Measurements from ENCODE around the gene ASMT.

The ASMT gene

DNA sequence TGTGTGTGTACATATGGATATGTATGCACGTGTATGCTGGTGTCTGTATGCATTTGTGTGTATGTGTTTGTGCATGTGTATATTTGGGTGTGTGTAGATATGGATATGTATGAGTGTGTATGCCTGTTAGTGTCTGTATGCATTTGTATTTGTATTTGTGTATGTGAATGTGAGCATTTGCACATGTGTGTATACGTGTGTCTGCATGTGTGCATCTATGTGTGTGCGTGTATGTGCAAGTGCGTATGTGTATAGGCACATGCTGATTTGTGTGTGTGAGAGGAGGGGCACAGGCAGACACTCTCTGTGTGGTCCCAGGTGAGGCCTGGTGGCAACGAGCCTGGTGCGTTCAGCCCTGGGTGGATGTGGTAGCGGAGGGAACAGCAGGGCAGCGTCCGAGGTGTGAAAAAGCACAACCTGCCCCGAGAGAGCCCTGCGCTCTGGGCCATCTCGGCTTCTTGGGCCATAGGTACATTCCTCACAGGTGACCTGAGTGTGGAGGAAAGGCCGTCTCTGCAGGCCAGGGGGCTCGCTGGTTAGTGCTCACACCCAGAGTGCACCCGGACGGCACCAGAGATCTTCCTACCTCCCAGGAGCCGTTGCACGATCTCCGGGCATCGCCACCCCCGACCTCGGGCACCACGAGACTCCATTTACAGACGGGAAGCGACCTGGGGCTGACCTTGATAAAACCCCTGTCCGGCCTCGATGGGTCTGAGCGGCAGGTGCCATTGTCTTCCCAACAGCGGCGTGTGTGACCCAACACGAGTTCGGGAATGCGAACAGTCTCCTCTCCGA is 45.0 kb downstream of the ASMT start:
- H3K9ac ChIP-seq (ENCODE audit: low read length): no peak overlapping the region
- H3K79me2 ChIP-seq (ENCODE audit: insufficient read depth, low read length): 0 out of 2 replicates have a peak, but pooled peaks cover 6% of the 10 kb centered on the region
- no peaks in the 10 kb centered on the region for H3K9me3 ChIP-seq (ENCODE audit: low read length)
- H4K20me1 ChIP-seq (ENCODE audit: insufficient read depth, low read length): no peaks in the 10 kb centered on the region
- no peaks in the 10 kb centered on the region for H3K27me3 ChIP-seq (ENCODE audit: insufficient read depth, low read length)
- H3K9me2 ChIP-seq (ENCODE audit: low read depth, low read length): no peaks in the 10 kb centered on the region
- peaks cover 28% of the 10 kb centered on the region for H3K4me1 ChIP-seq (ENCODE audit: insufficient read depth, low read length, severe bottlenecking)
- TF ChIP-seq EZH2 (IDR thresholded peaks at IDR 0.05; ENCODE audit: borderline replicate concordance, low read length): no peak
- TF ChIP-seq, protein P1, sequence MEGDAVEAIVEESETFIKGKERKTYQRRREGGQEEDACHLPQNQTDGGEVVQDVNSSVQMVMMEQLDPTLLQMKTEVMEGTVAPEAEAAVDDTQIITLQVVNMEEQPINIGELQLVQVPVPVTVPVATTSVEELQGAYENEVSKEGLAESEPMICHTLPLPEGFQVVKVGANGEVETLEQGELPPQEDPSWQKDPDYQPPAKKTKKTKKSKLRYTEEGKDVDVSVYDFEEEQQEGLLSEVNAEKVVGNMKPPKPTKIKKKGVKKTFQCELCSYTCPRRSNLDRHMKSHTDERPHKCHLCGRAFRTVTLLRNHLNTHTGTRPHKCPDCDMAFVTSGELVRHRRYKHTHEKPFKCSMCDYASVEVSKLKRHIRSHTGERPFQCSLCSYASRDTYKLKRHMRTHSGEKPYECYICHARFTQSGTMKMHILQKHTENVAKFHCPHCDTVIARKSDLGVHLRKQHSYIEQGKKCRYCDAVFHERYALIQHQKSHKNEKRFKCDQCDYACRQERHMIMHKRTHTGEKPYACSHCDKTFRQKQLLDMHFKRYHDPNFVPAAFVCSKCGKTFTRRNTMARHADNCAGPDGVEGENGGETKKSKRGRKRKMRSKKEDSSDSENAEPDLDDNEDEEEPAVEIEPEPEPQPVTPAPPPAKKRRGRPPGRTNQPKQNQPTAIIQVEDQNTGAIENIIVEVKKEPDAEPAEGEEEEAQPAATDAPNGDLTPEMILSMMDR (IDR thresholded peaks at IDR 0.05; ENCODE audit: low read length): no peak
- H3K27ac ChIP-seq (ENCODE audit: low read depth, low read length, poor library complexity, severe bottlenecking): no peak overlapping the region
- no peaks in the 10 kb centered on the region for H3F3A ChIP-seq (ENCODE audit: insufficient read depth, low read length)
- no peaks in the 10 kb centered on the region; the same call in 1 of the 2 replicates for H3K36me3 ChIP-seq (ENCODE audit: insufficient read depth, low read length)
- peak overlapping the region; percentile 58 for H3K4me2 ChIP-seq (ENCODE audit: low read length)
- peak overlapping the region; percentile 46 for H3K4me3 ChIP-seq (ENCODE audit: low read depth, low read length, poor library complexity, severe bottlenecking)
- H2AFZ ChIP-seq (ENCODE audit: low read length): no peak overlapping the region

DNA sequence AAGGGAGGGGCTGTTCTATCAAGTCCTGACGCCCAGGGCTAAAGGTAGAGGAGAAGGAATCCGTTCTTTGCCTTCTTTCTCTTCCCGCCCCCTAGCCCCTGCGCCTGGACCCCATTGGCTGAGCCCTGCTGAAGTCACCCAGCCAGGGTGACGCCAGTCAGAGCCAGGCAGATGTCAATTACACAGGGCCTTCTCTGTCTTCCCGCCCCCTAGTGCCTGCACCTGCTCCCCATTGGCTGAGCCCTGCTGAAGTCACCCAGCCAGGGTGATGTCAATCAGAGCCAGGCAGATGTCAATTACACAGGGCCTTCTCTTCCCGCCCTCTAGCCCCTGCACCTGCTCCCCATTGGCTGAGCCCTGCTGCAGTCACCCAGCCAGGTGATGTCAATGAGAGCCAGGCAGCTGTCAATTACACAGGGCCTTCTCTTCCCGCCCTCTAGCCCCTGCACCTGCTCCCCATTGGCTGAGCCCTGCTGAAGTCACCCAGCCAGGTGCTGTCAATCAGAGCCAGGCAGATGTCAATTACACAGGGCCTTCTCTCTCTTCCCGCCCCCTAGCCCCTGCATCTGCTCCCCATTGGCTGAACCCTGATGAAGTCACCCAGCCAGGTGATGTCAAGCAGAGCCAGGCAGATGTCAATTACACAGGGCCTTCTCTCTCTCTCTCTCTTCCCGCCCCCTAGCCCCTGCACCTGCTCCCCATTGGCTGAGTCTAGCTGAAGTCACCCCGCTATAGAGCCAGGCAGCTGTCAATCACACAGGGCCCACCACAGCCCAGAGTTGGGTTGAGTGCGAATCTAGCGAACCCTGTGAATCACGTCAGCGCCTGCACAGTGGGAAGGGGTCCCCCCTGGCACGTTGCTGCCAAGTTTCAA is 46.4 kb downstream of the ASMT start:
- Histone ChIP-seq H3F3A (ENCODE audit: insufficient read depth, low read length) (no peaks in the 10 kb centered on the region), H3K4me1 (ENCODE audit: insufficient read depth, low read length, severe bottlenecking) (peaks cover 28% of the 10 kb centered on the region), H3K9me2 (ENCODE audit: low read depth, low read length) (no peaks in the 10 kb centered on the region), H3K79me2 (ENCODE audit: insufficient read depth, low read length) (0 out of 2 replicates have a peak, but pooled peaks cover 6% of the 10 kb centered on the region), H3K9ac (ENCODE audit: low read length) (no peak overlapping the region), H3K4me2 (ENCODE audit: low read length) (no peak overlapping the region), H3K36me3 (ENCODE audit: insufficient read depth, low read length) (no peaks in the 10 kb centered on the region; the same call in 1 of the 2 replicates), H2AFZ (ENCODE audit: low read length) (no peak overlapping the region), H3K9me3 (ENCODE audit: low read length) (no peaks in the 10 kb centered on the region), H3K4me3 (ENCODE audit: low read depth, low read length, poor library complexity, severe bottlenecking) (no peak overlapping the region), H3K27me3 (ENCODE audit: insufficient read depth, low read length) (no peaks in the 10 kb centered on the region), H4K20me1 (ENCODE audit: insufficient read depth, low read length) (no peaks in the 10 kb centered on the region), H3K27ac (ENCODE audit: low read depth, low read length, poor library complexity, severe bottlenecking) (no peak overlapping the region)
- no peak for TF ChIP-seq EZH2 (IDR thresholded peaks at IDR 0.05; ENCODE audit: borderline replicate concordance, low read length)
- TF ChIP-seq, protein P1 (IDR thresholded peaks at IDR 0.05; ENCODE audit: low read length): no peak

- H3K27ac ChIP-seq (ENCODE audit: low read depth, low read length, poor library complexity, severe bottlenecking): no peak overlapping the region
- no peak overlapping the region for H3K4me3 ChIP-seq (ENCODE audit: low read depth, low read length, poor library complexity, severe bottlenecking)
- no peaks in the 10 kb centered on the region; the same call in 1 of the 2 replicates for H3K36me3 ChIP-seq (ENCODE audit: insufficient read depth, low read length)
- H2AFZ ChIP-seq (ENCODE audit: low read length): no peak overlapping the region
- H3F3A ChIP-seq (ENCODE audit: insufficient read depth, low read length): no peaks in the 10 kb centered on the region
- no peak overlapping the region for H3K4me2 ChIP-seq (ENCODE audit: low read length)
- peaks cover 26% of the 10 kb centered on the region for H3K4me1 ChIP-seq (ENCODE audit: insufficient read depth, low read length, severe bottlenecking)
- TF ChIP-seq, protein P1 (IDR thresholded peaks at IDR 0.05; ENCODE audit: low read length): no peak
- TF ChIP-seq EZH2 (IDR thresholded peaks at IDR 0.05; ENCODE audit: borderline replicate concordance, low read length): no peak
- 0 out of 2 replicates have a peak, but pooled peaks cover 6% of the 10 kb centered on the region for H3K79me2 ChIP-seq (ENCODE audit: insufficient read depth, low read length)
- no peaks in the 10 kb centered on the region for H3K9me2 ChIP-seq (ENCODE audit: low read depth, low read length)
- H3K9ac ChIP-seq (ENCODE audit: low read length): no peak overlapping the region
- H4K20me1 ChIP-seq (ENCODE audit: insufficient read depth, low read length): no peaks in the 10 kb centered on the region
- no peaks in the 10 kb centered on the region for H3K9me3 ChIP-seq (ENCODE audit: low read length)
- no peaks in the 10 kb centered on the region for H3K27me3 ChIP-seq (ENCODE audit: insufficient read depth, low read length)
Measured at GRCh38 chrX:1661922-1662221, 47.0 kb downstream of the ASMT start.
